ENCODE results near the gene PP2D1.
A peak's percentile ranks its signal among the peaks of the same experiment; 100 is the strongest.

The PP2D1 gene

DNA sequence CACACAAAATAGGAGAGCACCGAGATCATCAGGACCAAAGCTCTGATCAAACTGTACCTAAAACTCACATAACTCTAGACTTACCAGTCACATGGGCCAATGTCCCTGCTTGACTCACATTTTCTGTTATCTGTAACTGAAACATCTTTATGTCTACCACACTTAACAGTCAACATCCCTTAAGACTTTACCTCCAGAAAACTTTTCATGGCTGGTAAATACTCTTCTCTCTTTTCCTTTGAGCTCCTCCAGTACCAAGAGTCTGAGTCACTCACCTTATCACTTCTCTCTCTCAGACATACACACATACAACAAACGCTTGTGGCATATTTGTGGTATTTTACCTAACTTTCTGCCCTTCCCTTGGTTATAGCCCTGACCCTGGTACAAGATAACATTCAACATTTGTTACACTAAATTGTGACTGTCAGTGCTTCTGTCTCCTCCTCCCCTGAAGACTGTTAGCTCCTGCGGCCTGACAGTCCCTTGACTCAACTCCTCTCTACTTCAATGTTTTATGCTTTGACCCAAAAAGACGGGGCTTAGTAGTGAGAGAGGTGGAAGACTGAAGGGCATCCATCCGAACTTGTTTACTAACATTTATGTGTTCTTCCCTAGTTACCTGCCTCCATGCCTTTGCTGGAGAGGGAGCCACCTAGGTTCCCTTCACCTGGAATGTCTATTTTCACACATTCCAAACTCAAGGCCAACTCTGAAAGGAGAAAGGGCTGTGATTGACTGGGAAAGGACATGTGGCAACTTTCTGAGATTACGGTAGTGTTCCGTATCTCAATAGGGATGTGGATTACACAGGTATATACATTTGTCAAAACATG, 74.4 kb downstream of the PP2D1 start:
- TF ChIP-seq, protein P1, sequence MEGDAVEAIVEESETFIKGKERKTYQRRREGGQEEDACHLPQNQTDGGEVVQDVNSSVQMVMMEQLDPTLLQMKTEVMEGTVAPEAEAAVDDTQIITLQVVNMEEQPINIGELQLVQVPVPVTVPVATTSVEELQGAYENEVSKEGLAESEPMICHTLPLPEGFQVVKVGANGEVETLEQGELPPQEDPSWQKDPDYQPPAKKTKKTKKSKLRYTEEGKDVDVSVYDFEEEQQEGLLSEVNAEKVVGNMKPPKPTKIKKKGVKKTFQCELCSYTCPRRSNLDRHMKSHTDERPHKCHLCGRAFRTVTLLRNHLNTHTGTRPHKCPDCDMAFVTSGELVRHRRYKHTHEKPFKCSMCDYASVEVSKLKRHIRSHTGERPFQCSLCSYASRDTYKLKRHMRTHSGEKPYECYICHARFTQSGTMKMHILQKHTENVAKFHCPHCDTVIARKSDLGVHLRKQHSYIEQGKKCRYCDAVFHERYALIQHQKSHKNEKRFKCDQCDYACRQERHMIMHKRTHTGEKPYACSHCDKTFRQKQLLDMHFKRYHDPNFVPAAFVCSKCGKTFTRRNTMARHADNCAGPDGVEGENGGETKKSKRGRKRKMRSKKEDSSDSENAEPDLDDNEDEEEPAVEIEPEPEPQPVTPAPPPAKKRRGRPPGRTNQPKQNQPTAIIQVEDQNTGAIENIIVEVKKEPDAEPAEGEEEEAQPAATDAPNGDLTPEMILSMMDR (conservative IDR thresholded peaks at IDR 0.05; ENCODE audit: low read depth, low read length) = no peak
- H3K4me3 ChIP-seq (ENCODE audit: low read length) = no peak overlapping the region
- DNase-seq (ENCODE audit: low read depth) = peak; percentile 10
